T-helper 1 cell (primary cell): Measurements from ENCODE around the gene NPC1L1.
"Not testable (repeated sequence)": the region's sequence is repeated elsewhere in the genome, so short reads cannot be mapped to it uniquely, and the experiment has no call there.

Experiments
- DNase-seq, 5 donors: peaks; one replicate each; pipeline ENCODE4 v3.0.0-alpha.2; 2012 to 2020

The NPC1L1 gene

DNA sequence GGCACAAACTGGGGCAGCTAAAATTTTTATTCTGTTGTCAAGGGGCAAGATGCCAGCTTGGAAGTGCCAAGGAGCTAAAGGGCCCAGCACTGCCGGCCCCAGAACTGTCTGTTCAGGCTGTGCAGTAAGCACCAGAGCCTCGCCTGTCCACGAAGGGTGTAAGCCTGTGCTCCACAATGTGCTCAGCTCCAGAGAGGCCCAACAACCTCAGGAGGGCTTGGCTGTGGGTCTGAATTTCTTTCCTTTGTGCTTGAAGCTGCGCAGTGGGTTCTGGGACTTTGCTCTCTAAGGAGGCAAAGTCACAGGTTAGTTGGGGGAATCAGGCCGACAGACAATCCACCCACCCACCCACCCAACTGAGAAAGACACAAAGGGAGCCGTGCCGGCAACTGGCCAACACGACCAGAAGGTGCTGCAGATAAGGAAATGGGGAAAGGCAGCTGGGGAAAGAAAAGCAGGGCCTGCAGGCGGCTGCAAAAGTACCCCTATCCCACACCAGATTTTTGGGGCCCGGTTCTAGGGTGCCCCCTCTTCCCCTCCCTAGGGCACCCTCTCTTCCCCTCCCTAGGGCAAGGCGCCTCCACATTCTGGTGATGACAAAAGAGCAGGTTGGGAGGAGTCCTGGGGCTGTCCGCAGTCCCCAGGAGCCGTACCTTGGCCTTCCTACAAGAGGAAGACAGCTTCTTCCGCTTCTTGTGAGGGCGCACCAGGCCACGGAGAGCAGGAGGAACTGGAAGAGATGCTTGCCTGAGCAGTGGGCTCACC, 24.8 kb upstream of the NPC1L1 start:
- no peak for DNase-seq

DNA sequence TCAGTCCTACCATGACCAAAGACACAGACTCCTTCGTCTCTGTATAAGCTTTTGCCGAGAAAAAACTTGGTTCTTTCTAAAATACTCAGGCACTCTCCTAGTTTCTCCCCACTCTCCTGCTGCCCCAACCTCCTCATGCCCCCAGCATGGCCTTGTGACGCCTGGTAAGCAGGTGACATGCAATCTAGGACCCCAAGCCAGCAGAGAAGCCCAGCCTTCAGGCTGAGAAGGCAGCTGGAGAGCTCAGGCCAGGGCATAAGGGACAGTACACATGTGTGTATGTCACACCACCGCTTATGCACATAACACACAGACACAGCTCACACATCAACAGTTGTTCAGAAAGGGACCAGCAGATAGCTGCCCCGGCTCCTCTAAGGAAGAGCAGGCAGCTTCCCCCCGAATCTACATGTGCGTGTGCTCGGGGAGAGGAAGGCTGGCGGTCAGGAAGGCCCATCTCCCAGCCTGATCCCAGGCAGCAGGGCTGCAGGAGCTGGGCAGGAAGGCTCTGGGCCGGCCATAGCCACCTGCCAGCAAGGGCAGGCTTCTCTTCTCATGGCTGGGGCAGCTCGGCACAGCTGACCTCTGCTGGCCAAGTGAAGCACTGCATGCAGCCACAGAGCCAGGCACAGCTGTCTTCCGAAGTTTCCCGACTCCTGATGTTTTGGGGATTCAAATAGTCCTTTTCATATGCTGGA, 24.1 kb upstream of the NPC1L1 start:
- peak; percentile 23 to 56 (median 45) for DNase-seq

DNA sequence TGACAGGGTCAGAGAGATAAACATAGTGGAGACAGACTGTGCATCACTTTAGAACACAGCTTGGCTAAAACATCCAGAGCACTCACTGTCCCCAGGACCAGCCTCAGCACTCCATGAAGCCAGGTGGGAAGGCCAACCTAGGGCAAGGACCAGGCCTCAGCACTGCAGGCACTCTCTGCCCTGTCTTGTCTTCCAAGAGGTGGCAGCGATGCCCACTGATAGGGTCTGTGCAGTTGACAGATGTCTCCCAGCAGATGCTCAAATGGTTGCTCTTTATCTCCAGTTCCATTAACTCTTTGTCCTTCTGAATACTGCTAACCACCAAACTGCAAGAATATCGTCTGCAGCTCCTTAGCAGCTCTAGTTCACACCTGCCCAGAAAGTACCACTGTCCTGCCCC, 23.5 kb upstream of the NPC1L1 start:
- DNase-seq, result no peak

DNA sequence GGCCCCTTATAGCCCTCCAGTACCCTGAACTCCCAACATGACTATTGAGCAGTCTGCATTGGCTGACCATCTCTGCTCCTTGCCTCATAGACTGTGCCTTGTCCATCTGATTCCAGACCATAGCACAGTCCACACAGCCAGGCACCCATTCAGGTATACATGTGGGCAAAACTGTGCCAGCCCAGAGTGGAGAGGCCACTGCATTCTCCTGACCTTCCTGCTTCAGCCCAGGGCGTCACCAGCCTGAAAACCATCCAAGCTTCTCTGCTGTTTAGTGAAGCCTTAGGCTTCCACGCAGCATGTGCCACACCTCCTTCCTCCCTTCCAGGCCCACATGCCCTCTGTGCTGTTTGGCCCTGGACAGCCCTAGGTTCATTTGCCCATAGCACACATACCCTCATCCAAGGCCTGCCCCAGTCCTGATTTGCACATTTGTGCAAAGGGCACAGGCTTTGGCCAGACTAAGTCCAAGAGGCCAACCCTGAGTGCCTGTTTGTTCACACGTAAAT, 22.1 kb upstream of the NPC1L1 start:
- no peak for DNase-seq

DNA sequence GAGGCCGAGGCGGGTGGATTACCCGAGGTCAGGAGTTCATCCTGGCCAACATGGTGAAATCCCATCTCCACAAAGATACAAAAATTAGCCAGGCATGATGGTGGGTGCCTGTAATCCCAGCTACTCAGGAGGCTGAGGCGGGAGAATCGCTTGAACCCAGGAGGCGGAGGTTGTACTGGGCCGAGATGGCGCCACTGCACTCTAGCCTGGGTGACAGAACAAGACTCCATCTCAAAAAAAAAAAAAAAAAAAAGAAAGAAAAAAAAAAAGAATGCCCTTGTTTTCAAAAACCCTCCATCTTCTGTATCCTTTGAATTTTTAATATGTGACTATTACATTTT, 21.5 kb upstream of the NPC1L1 start:
- not testable (repeated sequence) for DNase-seq

DNA sequence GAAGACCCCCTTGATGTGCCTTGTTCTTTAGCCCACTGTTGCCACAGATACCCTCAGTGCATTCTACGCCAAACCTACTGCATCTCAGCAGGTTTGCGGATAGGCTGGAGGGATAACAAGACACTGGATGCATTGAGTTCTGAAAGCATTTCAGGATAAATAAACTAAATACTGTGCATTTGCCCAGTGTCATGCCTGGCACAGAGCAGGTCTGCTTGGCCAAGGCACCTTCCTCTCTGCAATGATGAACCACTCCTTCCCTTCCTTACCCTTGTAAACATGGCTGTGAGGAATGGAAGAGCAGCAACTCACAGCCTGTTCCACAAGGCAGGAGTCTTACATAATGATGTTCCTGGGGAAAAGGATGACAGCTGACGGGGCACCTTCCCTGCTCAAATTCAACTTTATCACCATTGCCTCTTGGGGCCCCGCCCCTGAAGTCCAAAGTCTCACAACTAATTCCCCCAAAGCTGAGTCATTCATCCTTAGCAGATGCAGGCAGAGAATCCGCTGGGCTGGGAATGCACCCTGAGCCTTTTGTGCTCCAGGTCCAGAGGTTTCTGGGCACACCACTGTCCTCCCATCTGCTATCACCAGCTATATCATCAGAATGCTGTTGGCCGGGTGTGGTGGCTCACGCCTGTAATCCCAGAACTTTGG, 21.0 kb upstream of the NPC1L1 start:
- no peak for DNase-seq

DNA sequence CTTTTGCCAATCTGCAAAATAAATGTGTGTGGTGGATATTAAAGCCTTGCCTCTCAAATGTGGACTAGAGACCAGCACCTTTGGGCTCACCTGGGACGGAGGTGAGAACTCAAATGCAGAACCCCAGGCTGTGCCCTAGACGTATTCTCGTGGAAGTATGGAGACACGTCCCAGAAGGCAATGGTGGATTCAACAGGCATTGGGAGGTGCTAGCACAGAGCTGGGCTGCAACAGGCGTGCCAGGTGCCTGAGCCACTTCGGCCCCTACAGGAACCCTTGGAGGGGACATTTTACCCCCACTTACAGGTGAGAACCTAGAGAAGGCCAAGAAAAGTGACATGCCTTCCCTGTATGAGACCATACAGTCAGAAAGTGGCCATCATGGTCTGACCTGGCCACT, 20.4 kb upstream of the NPC1L1 start:
- DNase-seq, result no peak

DNA sequence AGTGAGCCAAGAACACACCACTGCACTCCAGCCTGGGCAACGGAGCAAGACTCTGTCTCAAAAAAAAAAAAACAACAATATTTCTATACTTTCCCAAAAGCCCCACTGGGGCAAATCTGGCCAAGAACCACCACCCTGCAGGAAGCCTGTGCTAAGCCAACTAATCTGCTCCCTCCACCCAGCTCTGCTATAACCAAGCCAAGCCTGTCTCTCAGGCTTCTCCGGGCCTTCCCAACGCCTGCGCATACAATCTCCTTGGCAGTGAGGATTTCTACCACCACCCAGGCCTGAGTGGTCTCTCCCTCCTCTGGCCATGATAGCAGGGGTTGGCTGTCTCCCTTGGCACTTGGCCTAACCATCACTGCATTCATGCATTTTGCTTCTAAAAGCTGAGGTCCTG, 18.4 kb upstream of the NPC1L1 start:
- no peak for DNase-seq

DNA sequence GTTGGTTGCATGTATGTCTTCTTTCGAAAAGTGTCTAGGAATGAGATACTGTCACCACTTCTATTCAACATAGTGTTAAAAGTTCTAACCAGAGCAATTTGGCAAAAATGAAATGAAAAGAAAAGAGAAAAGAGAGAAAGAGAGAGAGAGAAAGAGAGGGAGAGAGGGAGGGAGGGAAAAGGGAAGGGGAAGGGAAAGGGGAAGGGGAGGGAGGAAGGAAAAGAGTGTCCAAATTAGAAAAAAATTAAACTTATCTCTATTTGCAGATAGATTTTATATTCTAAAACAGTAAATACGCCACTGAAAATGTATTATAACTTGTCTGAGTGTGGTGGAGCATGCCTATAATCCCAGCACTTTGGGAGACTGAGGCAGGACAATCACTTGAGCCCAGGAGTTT, 16.4 kb upstream of the NPC1L1 start:
- DNase-seq, result no peak

DNA sequence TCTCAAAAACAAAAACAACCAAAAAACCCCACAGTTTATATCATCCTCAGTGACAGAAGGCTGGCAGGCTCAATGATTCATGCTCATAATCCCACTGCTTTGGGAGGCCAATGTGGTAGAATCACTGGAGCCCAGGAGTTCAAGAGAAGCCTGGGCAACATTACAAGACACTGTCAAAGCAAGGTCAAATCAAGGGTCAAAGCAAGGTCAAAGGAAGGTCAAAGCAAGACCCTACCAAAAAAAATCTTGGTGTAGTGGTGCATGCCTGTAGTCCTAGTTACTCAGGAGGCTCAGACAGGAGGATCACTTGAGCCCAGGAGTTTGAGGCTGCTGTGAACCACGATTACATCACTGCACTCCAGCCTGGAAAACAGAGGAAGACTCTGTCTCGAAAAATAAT, 14.2 kb upstream of the NPC1L1 start:
- no peak for DNase-seq

DNA sequence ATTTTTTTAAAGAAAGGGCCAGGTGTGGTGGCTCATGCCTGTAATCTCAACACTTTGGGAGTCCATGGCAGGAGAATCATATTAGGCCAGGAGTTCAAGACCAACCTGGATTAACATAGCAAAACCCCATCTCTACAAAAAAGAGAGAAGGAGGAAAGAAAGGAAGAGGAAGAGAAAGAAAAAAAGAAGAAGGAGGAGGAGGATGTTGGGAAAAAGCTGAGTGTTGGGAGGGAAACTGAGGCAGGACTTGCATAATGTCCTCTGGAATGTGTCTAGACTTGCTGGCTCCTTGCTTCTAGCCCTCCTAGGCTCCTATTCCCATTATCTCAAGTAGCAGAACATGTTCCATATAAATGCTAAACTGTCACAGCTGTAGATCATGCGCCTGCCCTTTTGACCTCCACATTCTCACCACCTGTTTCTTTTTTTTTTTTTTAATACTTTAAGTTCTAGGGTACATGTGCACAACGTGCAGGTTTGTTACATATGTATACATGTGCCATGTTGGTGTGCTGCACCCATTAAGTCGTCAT, 11.4 kb upstream of the NPC1L1 start:
- not testable (repeated sequence) for DNase-seq

DNA sequence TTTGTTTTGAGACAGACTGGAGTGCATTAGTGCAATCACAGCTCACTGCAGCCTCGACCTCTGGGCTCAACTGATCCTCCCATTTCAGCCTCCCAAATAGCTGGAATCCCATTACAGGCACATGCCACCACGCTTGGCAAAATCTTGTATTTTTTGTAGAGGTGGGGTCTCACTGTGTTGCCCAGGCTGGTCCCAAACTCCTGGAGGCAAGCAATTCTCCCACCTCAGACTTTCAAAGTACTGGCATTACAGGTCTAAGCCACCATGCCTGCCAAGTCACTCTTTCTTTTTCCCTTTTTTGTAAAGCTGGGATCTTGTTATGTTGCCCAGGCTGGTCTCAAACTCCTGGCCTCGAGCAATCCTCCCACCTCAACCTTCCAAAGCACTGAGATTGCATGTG, 8.3 kb upstream of the NPC1L1 start:
- DNase-seq, result no peak

DNA sequence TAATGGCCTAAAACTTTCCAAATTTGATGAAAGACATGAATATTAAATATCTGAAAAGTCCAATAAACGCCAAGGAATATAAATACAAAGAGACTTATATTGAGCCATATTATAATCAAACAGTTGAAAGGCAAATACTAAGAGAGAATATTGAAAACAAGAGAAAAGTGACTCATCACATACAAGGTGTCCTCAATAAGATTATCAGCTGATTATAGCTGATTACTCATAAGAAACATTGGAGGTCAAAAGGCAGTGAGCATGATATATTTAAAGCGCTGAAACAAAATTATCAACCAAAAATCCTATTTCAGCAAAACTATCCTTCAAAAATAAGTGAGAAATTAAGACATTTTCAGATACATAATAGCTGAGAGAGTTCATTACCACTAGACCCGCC, 7.8 kb upstream of the NPC1L1 start:
- no peak for DNase-seq

DNA sequence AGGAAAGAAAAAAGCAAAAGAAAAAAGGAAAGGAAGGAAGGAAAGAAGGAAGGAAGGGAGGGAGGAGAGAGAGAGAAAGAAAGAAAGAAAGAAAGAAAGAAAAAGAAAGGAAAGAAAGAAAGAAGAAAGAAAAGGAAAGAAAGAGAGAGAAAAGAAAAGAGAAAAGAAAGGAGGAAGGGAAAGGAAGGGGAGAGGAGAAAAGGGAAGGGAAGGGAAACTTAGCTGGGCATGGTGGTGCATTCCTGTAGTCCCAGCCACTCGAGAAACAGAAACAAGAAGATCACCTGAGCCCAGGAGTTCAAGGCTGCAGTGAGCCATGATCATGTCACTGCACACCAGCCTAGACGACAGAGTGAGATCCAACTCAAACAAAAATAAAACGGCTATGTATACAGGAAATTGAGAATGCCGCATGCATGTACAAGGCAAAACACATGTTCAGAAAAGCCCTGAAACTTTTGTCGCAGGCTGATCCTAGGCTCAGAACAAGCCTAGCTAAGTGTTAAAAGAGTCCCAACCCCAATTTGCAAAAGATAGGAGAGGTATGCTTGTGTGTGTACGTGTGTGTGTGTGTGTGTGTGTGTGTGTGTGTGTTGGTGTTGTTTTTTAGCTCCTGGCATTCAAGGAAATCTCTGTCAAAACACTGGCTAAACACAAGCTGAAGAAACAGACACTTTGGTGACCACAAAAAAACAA, 6.6 kb upstream of the NPC1L1 start:
- DNase-seq, result no peak

DNA sequence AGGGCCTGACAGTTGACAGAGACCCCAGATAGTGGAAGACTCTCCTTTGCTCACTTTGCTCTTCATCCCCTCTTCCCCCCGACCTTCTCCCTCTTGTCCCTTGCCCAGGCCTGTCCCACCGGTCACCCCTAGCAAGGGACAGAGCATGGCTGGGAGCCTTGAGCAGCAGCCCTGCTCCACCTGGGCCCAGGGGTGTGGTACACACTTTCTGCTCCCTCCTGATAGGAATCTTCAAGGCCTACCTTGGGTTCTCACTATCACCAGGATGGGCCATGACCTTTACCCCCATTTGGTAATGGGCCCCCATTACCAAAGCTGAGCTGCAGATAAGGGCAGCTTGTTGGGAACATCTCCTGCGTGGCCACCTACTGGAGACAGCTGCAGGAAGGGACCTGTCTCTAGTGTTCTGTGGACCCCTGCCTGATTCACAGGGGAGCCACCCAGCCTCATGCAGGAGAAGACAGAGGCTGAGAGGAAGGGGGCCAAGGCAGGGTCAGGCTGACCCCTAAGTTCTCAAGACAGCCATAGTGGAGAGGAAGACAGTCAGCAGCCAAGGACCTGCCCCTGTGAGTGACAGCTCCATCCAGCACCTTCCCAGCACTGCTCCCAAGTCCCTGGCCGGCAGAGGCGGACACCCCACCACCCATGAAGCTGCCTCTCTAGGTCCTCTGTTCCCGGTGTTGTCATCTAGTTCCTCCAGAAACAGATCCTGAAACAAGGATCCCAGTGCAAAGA, 913 bp upstream of the NPC1L1 start:
- DNase-seq, result no peak

DNA sequence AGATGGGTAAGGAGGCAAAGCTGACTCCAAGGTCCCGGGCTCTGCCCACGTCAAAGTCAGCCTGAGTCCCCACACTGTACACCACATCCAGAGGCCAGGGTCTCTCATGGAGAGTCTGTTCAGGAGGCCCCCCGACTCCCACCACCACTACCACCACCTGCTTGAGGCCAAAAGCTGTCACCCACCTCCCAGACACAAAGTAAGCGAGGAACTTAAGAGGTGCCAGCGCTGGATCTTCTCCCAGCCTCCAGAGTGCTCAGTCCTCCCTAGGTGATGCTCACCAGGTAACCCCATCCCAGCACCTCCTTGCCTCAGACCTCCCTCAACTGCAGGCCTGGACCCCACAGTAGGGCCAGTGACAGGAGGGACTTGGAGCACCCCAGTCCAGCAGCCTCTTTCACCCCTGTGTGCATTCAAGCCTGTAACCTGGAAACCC, 520 bp downstream of the NPC1L1 start:
- no peak for DNase-seq

DNA sequence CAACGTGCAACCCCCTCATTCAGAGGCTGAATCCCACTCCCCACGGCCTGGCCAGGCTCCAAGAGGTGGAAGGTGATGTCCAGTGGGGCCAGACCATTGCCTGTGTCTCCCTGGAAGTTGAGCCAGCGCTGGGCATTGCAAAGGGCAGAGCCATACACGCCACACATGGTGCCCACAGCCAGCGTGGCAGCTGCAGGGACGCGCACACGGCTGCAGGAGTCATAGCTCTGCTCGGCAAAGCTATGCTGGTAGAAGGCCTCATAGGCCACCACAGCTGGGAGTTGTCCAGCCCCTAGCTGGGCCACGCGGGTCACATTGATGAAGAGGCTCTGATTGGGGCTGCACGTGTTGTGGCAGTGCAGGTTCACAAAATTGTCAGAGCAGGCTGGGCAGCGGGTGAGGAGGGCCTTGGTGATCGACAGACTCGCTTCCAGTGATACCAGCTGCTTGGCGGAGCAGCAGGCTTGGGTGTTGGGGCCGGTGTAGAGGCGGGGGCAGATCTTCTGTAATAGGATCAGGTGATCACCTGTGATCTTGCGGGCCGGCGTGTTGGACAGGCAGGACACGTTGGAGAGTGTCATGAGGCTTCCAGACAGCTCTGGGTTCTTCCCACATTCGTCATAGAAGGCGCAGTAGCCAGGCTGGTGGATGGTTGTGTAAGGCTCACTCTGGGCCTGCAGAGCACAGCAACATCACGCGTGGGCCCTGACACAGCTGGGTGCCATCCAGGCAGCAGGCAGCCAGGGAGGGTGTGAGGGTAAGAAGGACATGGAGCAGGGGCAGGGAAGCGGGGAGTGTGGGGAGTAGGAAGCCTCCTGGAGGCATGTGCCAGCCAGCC, 1.2 kb downstream of the NPC1L1 start:
- DNase-seq, result no peak

DNA sequence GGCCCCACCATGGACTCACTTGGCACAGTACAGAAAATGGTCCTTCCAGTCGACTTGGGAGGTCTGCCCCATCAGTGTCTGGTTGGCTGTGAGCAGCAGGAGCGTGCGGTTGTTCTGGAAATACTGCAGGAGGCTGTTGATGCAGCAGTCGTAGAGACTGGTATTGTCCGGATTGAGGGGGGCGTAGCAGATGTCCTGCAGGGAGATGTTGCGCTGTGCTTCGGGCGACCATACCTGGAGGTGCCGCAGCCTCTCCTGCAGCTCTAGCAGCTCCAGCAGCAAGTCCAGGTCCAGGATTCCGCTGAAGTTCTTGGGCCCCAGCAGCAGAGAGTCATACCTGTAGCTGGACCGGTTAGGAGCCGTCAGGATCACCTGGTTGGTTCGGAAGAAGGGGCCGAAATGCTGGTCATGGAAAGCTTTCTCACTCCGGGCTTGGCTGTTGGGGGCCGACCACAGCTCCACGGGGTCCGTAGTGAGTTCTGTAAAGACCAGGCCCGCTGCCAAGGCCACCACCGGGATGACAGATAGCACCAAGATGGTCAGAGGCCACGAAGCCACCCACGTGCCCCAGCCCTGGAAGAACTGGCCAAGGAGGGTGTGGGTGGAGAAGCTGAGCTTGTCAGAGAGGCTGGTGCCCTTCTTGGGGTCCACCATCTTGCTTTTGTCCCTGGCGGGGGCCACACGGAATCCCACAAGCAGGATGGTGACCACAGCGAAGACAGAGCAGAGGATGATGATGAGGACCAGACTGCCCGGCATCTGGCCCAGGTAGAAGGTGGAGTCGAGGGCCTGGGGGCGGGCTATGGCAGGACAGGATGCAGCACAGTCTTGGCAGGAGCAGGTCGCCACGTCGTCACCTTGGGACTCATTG, 2.1 kb downstream of the NPC1L1 start:
- DNase-seq, result no peak

DNA sequence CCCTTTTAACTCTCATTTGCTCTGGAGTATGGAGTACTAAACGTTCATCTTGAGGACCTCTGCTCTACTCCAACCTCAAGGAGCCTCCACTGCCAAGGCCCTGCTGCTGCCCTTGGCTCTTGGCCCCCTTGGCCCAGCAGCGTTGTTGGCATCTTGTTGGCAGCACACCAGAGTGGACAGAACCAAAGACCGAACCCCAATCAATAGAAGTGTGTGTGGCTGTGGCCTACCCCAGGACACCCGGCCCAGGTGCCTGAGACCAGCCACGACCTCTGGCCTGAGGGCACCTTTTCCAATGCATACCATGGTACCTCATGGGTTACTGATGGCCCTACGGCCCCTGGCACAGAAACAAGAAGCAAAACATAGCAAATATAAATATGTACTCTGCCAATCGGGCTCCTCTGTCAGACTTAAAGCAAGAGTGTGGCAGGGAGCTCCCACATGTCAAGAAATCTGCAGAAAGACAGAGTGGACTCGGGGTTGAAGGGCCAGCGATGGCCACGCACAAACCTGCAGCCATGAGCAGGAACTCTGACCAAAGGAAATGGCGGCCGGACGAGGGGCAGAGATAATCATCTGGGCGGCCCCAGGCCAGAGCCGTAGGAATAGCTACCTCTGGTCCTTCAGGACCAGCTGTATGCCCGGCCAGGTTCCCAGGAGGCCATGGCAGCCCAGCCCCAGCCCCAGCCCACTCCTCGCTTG, 2.9 kb downstream of the NPC1L1 start:
- DNase-seq, result no peak

DNA sequence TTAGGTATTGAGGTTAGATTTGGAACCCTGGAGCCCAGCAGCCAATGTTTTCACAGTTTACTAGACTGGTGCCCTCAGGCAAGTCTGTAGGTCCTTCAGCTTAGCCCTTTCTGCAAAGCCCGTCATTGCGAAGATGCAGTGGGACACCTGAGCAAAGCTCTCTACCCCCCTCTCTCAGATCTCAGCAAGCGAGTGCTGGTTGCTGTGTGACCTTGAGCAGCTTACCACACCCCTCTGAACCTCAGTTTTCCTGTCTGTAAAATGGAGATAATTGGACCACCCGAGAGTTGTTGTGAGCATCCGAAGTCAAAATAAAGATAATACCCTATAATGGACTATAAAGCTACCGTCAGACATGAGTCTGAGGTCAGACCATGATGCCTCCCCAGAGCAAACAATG, 3.7 kb downstream of the NPC1L1 start:
- DNase-seq, result no peak
